CD14-positive monocyte (primary cell): Measurements from ENCODE around the gene LRRC10. TPM values are rescaled to one million over a fixed set of nuclear protein-coding genes. Genes with fewer than 3 reads are reported as not detected.

Experiments
- DNase-seq, 3 donors: peaks; one replicate each; pipeline ENCODE4 v3.0.0-alpha.2; 2011 to 2022
- H2AFZ ChIP-seq: 2 replicates; pipeline ENCODE4 v1.6.0; 2012; ENCODE audit warnings: mild to moderate bottlenecking, low read depth, low read length, inconsistent platforms; ENCODE audit not compliant: insufficient read depth, poor library complexity, severe bottlenecking
- H3K27ac ChIP-seq, 2 donors: 1 replicate in 1 of 2; 2 replicates in 1 of 2; pipeline ENCODE4 v1.5.1; 2012 to 2013; ENCODE audit warnings: low read length in 2 of 2, control low read depth in 1 of 2, inconsistent platforms in 1 of 2, low read depth in 1 of 2, mild to moderate bottlenecking in 1 of 2
- H3K27me3 ChIP-seq, 2 donors: one replicate each; pipeline versions ENCODE4 v1.6.0 to v1.6.1; 2011 to 2013; ENCODE audit warnings: low read length in 2 of 2; ENCODE audit not compliant: control insufficient read depth in 2 of 2, insufficient read depth in 2 of 2
- H3K36me3 ChIP-seq, 2 donors: replicated peaks in 1 of 2; 1 replicate in 1 of 2; 2 replicates in 1 of 2; pipeline versions ENCODE4 v1.5.1 to v1.6.1; 2012 to 2013; ENCODE audit warnings: low read length in 2 of 2, control low read depth in 1 of 2, inconsistent platforms in 1 of 2, mild to moderate bottlenecking in 1 of 2; ENCODE audit not compliant: insufficient read depth in 2 of 2, control insufficient read depth in 1 of 2
- H3K4me1 ChIP-seq, 2 donors: 1 replicate in 1 of 2; 2 replicates in 1 of 2; pipeline versions ENCODE4 v1.5.1 to v1.6.1; 2012 to 2013; ENCODE audit warnings: low read length in 2 of 2, control low read depth in 1 of 2, inconsistent platforms in 1 of 2, mild to moderate bottlenecking in 1 of 2, moderate library complexity in 1 of 2; ENCODE audit not compliant: insufficient read depth in 2 of 2, control insufficient read depth in 1 of 2
- H3K4me2 ChIP-seq: replicated peaks from 2 replicates; pipeline ENCODE3; 2012; ENCODE audit warnings: low read length, moderate library complexity, mild to moderate bottlenecking; ENCODE audit not compliant: poor library complexity, severe bottlenecking; ENCODE audit errors: extremely low read depth
- H3K4me3 ChIP-seq, 3 experiments: fragments of 200-600 bp in 1 of 3; sonication (generic) in 1 of 3; replicated peaks in 1 of 3; 1 replicate in 2 of 3; 2 replicates in 1 of 3; pipeline ENCODE4 v1.5.1; 2011 to 2013; ENCODE audit warnings: low read length in 3 of 3, mild to moderate bottlenecking in 3 of 3, control low read depth in 2 of 3, low read depth in 2 of 3, inconsistent platforms in 1 of 3, moderate library complexity in 1 of 3
- H3K79me2 ChIP-seq: 2 replicates; pipeline ENCODE4 v1.6.0; 2012; ENCODE audit warnings: mild to moderate bottlenecking, control low read depth, inconsistent platforms, low read length, moderate library complexity; ENCODE audit not compliant: insufficient read depth
- H3K9ac ChIP-seq: 2 replicates; pipeline ENCODE4 v1.6.0; 2017; ENCODE audit warnings: low read length, mild to moderate bottlenecking; ENCODE audit not compliant: insufficient read depth, poor library complexity, severe bottlenecking
- H3K9me3 ChIP-seq, 2 donors: replicated peaks in 1 of 2; 1 replicate in 1 of 2; 2 replicates in 1 of 2; pipeline versions ENCODE4 v1.5.1 to v1.6.1; 2012 to 2013; ENCODE audit warnings: low read length in 2 of 2, control low read depth in 1 of 2; ENCODE audit not compliant: control insufficient read depth in 1 of 2, insufficient read depth in 1 of 2
- H4K20me1 ChIP-seq: 2 replicates; pipeline ENCODE4 v1.6.0; 2012; ENCODE audit warnings: mild to moderate bottlenecking, low read length, control low read depth, moderate library complexity; ENCODE audit not compliant: insufficient read depth
- H3K27ac Mint-ChIP-seq, 7 donors: one replicate each; pipeline ENCODE4 v1.8.0; 2020; ENCODE audit warnings: mild to moderate bottlenecking in 7 of 7, mixed read lengths in 7 of 7, moderate library complexity in 6 of 7, inconsistent platforms in 2 of 7
- H3K27me3 Mint-ChIP-seq, 3 donors: one replicate each; pipeline ENCODE4 v1.8.0; 2021 to 2022; ENCODE audit warnings: low read depth in 3 of 3, mild to moderate bottlenecking in 3 of 3, mixed read lengths in 3 of 3, moderate library complexity in 3 of 3, inconsistent platforms in 1 of 3
- H3K36me3 Mint-ChIP-seq, 2 donors: one replicate each; pipeline ENCODE4 v1.8.0; 2020; ENCODE audit warnings: mixed read lengths in 2 of 2, inconsistent platforms in 1 of 2, mild to moderate bottlenecking in 1 of 2
- H3K4me1 Mint-ChIP-seq: one replicate; pipeline ENCODE4 v1.8.0; 2020; ENCODE audit warnings: mild to moderate bottlenecking, mixed read lengths
- H3K4me3 Mint-ChIP-seq, 2 donors: one replicate each; pipeline ENCODE4 v1.8.0; 2020; ENCODE audit warnings: mild to moderate bottlenecking in 2 of 2, mixed read lengths in 2 of 2, moderate library complexity in 1 of 2
- H3K9me3 Mint-ChIP-seq, 7 donors: one replicate each; pipeline ENCODE4 v1.8.0; 2020 to 2022; ENCODE audit warnings: mixed read lengths in 7 of 7, mild to moderate bottlenecking in 6 of 7, moderate library complexity in 6 of 7, inconsistent platforms in 2 of 7
- CTCF ChIP-seq: fragments of 200-600 bp; IDR thresholded peaks from one replicate; pipeline ENCODE4 v1.8.0; 2022; ENCODE audit warnings: antibody characterized with exemption, mild to moderate bottlenecking
- WGBS: methylation state at CpG from one replicate; pipeline ENCODE4 v1.1.5; 2013; ENCODE audit warnings: missing lambda C conversion rate; ENCODE audit not compliant: insufficient coverage; 5-methylcytosine and 5-hydroxymethylcytosine counted together
- intact Hi-C, 2 donors: fragments of 100-400 bp; cut with micrococcal nuclease; formaldehyde crosslinking; loops; one replicate each; pipeline versions ENCODE4 v1.15.0 to v1.15.1; 2023
- polyA plus RNA-seq, 3 donors: library from polyadenylated mRNA; depleted of rRNA in 1 of 3; unstranded in 2 of 3; stranded (reverse) in 1 of 3; fragments of 300-500 nt in 2 of 3; fragments of >200 nt in 1 of 3; fragmentation: Illumina TruSeq in 2 of 3; gene quantifications; 1 replicate in 2 of 3; 2 replicates in 1 of 3; pipeline ENCODE4 v1.2.3, GENCODE V29; 2012 to 2021

LRRC10 gene
- polyA plus RNA-seq, 3 donors = not detected

- no peaks in the 10 kb centered on the region for H3K9me3 ChIP-seq
- Mint-ChIP-seq H3K27me3 (peaks cover 0 to 7% (median 5%) of the 10 kb centered on the region in 3 donors), H3K27ac (no peak overlapping the region), H3K4me3 (no peak overlapping the region), H3K36me3 (no peaks in the 10 kb centered on the region), H3K9me3 (peaks cover 0 to 5% (median 0%) of the 10 kb centered on the region in 7 donors), H3K4me1 (no peaks in the 10 kb centered on the region)
- 100% methylated on average over 1 of the region's 3 CpGs for whole genome bisulfite sequencing
- H3K27ac ChIP-seq = no peak overlapping the region
- no peak for TF ChIP-seq CTCF
- no peak overlapping the region for H2AFZ ChIP-seq
- H3K4me2 ChIP-seq = no peak overlapping the region
- intact Hi-C loops = no loop called here
- no peaks in the 10 kb centered on the region for H3K79me2 ChIP-seq
- DNase-seq = no peak
- peaks cover 0 to under 1% of the 10 kb centered on the region in 2 donors for H3K4me1 ChIP-seq
- H3K27me3 ChIP-seq = no peaks in the 10 kb centered on the region
- H3K9ac ChIP-seq = no peak overlapping the region
- no peak overlapping the region for H3K4me3 ChIP-seq
- H3K36me3 ChIP-seq = no peaks in the 10 kb centered on the region
- no peaks in the 10 kb centered on the region for H4K20me1 ChIP-seq
These were observed 37.8 kb upstream of the LRRC10 start for GRCh38 chr12:69648476-69648875.

- no peak overlapping the region for H3K27ac Mint-ChIP-seq
- WGBS = no CpG with 5 or more reads among the region's 4 CpGs
- Histone ChIP-seq H2AFZ (no peak overlapping the region), H3K79me2 (no peaks in the 10 kb centered on the region), H3K27ac (no peak overlapping the region), H3K9ac (no peak overlapping the region), H3K4me1 (no peaks in the 10 kb centered on the region), H3K36me3 (no peaks in the 10 kb centered on the region), H4K20me1 (no peaks in the 10 kb centered on the region), H3K4me3 (no peak overlapping the region), H3K4me2 (no peak overlapping the region), H3K9me3 (no peaks in the 10 kb centered on the region), H3K27me3 (no peaks in the 10 kb centered on the region)
- DNase-seq = no peak
- H3K4me3 Mint-ChIP-seq = no peak overlapping the region
- no peaks in the 10 kb centered on the region for H3K36me3 Mint-ChIP-seq
- H3K9me3 Mint-ChIP-seq = peaks cover 0 to 5% (median 0%) of the 10 kb centered on the region in 7 donors
- no peaks in the 10 kb centered on the region for H3K4me1 Mint-ChIP-seq
- intact Hi-C loops = no loop called here
- TF ChIP-seq CTCF = no peak
- H3K27me3 Mint-ChIP-seq = peaks cover 1 to 7% (median 5%) of the 10 kb centered on the region in 3 donors
These were observed 36.5 kb upstream of the LRRC10 start for GRCh38 chr12:69647178-69647577.
